HEK293 (cell line): ENCODE results near the gene HOXA10.

Experiments used
- CTCF ChIA-PET: fragments of 350-600 bp; formaldehyde crosslinking; extraction: SDS; loops from one replicate; lab custom pipeline; 2021; ENCODE audit warnings: antibody characterized with exemption; lab: Yijun Ruan, JAX
- POLR2A ChIA-PET: fragments of 300-600 bp; formaldehyde crosslinking; extraction: SDS; loops from one replicate; lab custom pipeline; 2020; ENCODE audit warnings: antibody characterized with exemption, inconsistent platforms; lab: Yijun Ruan, JAX
- H3K27ac ChIP-seq: fragments of 200-500 bp; sonication (Bioruptor generic); 2 replicates; pipeline ENCODE4 v1.5.1; 2014; ENCODE audit warnings: low read depth, low read length, control low read depth, inconsistent platforms; ENCODE audit errors: extremely low read depth
- H3K36me3 ChIP-seq, 2 experiments: fragments of 200-500 bp in 1 of 2; sonication (Bioruptor generic) in 1 of 2; 1 replicate in 1 of 2; 2 replicates in 1 of 2; pipeline ENCODE4 v1.5.1; 2014 to 2017; ENCODE audit warnings: inconsistent platforms in 2 of 2, low read length in 2 of 2; ENCODE audit not compliant: control insufficient read depth in 2 of 2, insufficient read depth in 1 of 2
- H3K4me1 ChIP-seq: fragments of 200-500 bp; sonication (Bioruptor generic); 2 replicates; pipeline ENCODE4 v1.5.1; 2014; ENCODE audit warnings: mild to moderate bottlenecking, low read length, inconsistent platforms; ENCODE audit not compliant: control insufficient read depth, insufficient read depth
- H3K4me3 ChIP-seq: 2 replicates; pipeline ENCODE4 v1.5.1; 2011; ENCODE audit warnings: low read depth, mild to moderate bottlenecking, control low read depth, low read length, moderate library complexity
- H3K9me3 ChIP-seq: fragments of 200-500 bp; sonication (Bioruptor generic); 2 replicates; pipeline ENCODE4 v1.5.1; 2014; ENCODE audit warnings: low read depth, low read length, inconsistent platforms; ENCODE audit not compliant: control insufficient read depth, insufficient read depth
- BCL6B ChIP-seq: fragments of 450-650 bp; formaldehyde crosslinking; IDR thresholded peaks from 2 replicates; pipeline ENCODE4 v1.5.1; 2017; ENCODE audit warnings: missing biosample characterization, missing genetic modification characterization
- FEZF1 ChIP-seq: fragments of 450-650 bp; formaldehyde crosslinking; IDR thresholded peaks from 2 replicates; pipeline ENCODE4 v1.5.1; 2016; ENCODE audit warnings: missing biosample characterization, missing genetic modification characterization
- GLI2 ChIP-seq: fragments of 450-650 bp; formaldehyde crosslinking; IDR thresholded peaks from 2 replicates; pipeline ENCODE4; 2017; ENCODE audit warnings: missing biosample characterization, missing genetic modification characterization, low read depth, borderline replicate concordance
- KLF1 ChIP-seq: fragments of 450-650 bp; formaldehyde crosslinking; IDR thresholded peaks from 2 replicates; pipeline ENCODE4 v1.5.1; 2016; ENCODE audit warnings: missing biosample characterization, missing genetic modification characterization
- KLF16 ChIP-seq: fragments of 450-650 bp; formaldehyde crosslinking; IDR thresholded peaks from 2 replicates; pipeline ENCODE4 v1.5.1; 2017; ENCODE audit warnings: missing biosample characterization, missing genetic modification characterization
- KLF8 ChIP-seq: fragments of 450-650 bp; formaldehyde crosslinking; IDR thresholded peaks from 2 replicates; pipeline ENCODE4 v1.5.1; 2016; ENCODE audit warnings: missing biosample characterization, missing genetic modification characterization
- KLF9 ChIP-seq: fragments of 450-650 bp; formaldehyde crosslinking; IDR thresholded peaks from 2 replicates; pipeline ENCODE4 v1.5.1; 2016; ENCODE audit warnings: missing biosample characterization, missing genetic modification characterization, low read depth
- MZF1 ChIP-seq: fragments of 450-650 bp; formaldehyde crosslinking; IDR thresholded peaks from 2 replicates; pipeline ENCODE4 v1.5.1; 2017; ENCODE audit warnings: missing biosample characterization, missing genetic modification characterization, borderline replicate concordance
- SP3 ChIP-seq: fragments of 450-650 bp; formaldehyde crosslinking; IDR thresholded peaks from 2 replicates; pipeline ENCODE4 v1.5.1; 2016; ENCODE audit warnings: missing biosample characterization, missing genetic modification characterization
- YY1 ChIP-seq: fragments of 450-650 bp; formaldehyde crosslinking; IDR thresholded peaks from 2 replicates; pipeline ENCODE4 v1.5.1; 2018; ENCODE audit warnings: missing biosample characterization, missing genetic modification characterization
- ZBTB20 ChIP-seq: fragments of 450-650 bp; formaldehyde crosslinking; IDR thresholded peaks from 2 replicates; pipeline ENCODE4 v1.5.1; 2016; ENCODE audit warnings: missing biosample characterization, missing genetic modification characterization
- ZBTB26 ChIP-seq: fragments of 450-650 bp; formaldehyde crosslinking; optimal IDR thresholded peaks from 2 replicates; pipeline ENCODE3; 2016; ENCODE audit warnings: missing biosample characterization, mild to moderate bottlenecking, missing genetic modification characterization
- ZBTB8A ChIP-seq: fragments of 450-650 bp; formaldehyde crosslinking; IDR thresholded peaks from 2 replicates; pipeline ENCODE4 v1.5.1; 2016; ENCODE audit warnings: missing biosample characterization, missing genetic modification characterization
- ZEB2 ChIP-seq: fragments of 450-650 bp; formaldehyde crosslinking; IDR thresholded peaks from 2 replicates; pipeline ENCODE4 v1.5.1; 2016; ENCODE audit warnings: missing biosample characterization, missing genetic modification characterization
- ZIC2 ChIP-seq: fragments of 450-650 bp; formaldehyde crosslinking; IDR thresholded peaks from 2 replicates; pipeline ENCODE4 v1.5.1; 2016; ENCODE audit warnings: missing biosample characterization, missing genetic modification characterization
- ZNF221 ChIP-seq: fragments of 450-650 bp; formaldehyde crosslinking; IDR thresholded peaks from 2 replicates; pipeline ENCODE4 v1.5.1; 2017; ENCODE audit warnings: missing biosample characterization, missing genetic modification characterization, borderline replicate concordance
- ZNF311 ChIP-seq: fragments of 450-650 bp; formaldehyde crosslinking; IDR thresholded peaks from 2 replicates; pipeline ENCODE4 v1.5.1; 2017; ENCODE audit warnings: missing biosample characterization, missing genetic modification characterization, borderline replicate concordance
- ZNF449 ChIP-seq: fragments of 450-650 bp; formaldehyde crosslinking; IDR thresholded peaks from 2 replicates; pipeline ENCODE4 v1.5.1; 2017; ENCODE audit warnings: missing biosample characterization, mild to moderate bottlenecking, missing genetic modification characterization, moderate library complexity
- ZNF610 ChIP-seq: fragments of 450-650 bp; formaldehyde crosslinking; IDR thresholded peaks from 2 replicates; pipeline ENCODE4 v1.5.1; 2016; ENCODE audit warnings: missing biosample characterization, missing genetic modification characterization, borderline replicate concordance
- ZNF692 ChIP-seq: fragments of 450-650 bp; formaldehyde crosslinking; IDR thresholded peaks from 2 replicates; pipeline ENCODE4 v1.5.1; 2016; ENCODE audit warnings: missing biosample characterization, missing genetic modification characterization
- ZNF843 ChIP-seq: fragments of 450-650 bp; formaldehyde crosslinking; IDR thresholded peaks from 2 replicates; pipeline ENCODE4 v1.5.1; 2016; ENCODE audit warnings: missing biosample characterization, missing genetic modification characterization
- ZSCAN30 ChIP-seq: fragments of 450-650 bp; IDR thresholded peaks from 2 replicates; pipeline ENCODE4 v1.5.1; 2018; ENCODE audit warnings: missing biosample characterization, mild to moderate bottlenecking, missing genetic modification characterization, moderate library complexity

Gene HOXA10

GRCh38 chr7:27174874-27175625, 930 bp upstream of the HOXA10 start (continued):
- TF ChIP-seq ZNF692 = no peak
- no peak for TF ChIP-seq GLI2 (tag by site-specific recombination)
- no peak for TF ChIP-seq ZNF221 (tag by site-specific recombination)
- TF ChIP-seq ZIC2 = peak; percentile 84
- TF ChIP-seq SP3 (tag by site-specific recombination) = peak; percentile 55; the same call in 1 of the 2 replicates
- peak; percentile 87 for TF ChIP-seq KLF9
- peak; percentile 52 for TF ChIP-seq KLF1 (tag by site-specific recombination)
- 0 out of 2 replicates have a peak, but pooled peaks have one; percentile 8 for TF ChIP-seq ZBTB8A (tag by site-specific recombination)
- TF ChIP-seq YY1 (tag by site-specific recombination) = 0 out of 2 replicates have a peak, but pooled peaks have one; percentile 0
- TF ChIP-seq KLF8 (tag by site-specific recombination) = peak; percentile 63
- TF ChIP-seq KLF16 (tag by site-specific recombination) = no peak
- TF ChIP-seq FEZF1 (tag by site-specific recombination) = peak; percentile 89
- TF ChIP-seq ZNF449 (tag by site-specific recombination) = no peak

- no peak for TF ChIP-seq ZNF610 (tag by site-specific recombination)
- TF ChIP-seq ZBTB26 = peak; percentile 46
- TF ChIP-seq, all 188 proteins: peak for 1
- ChIA-PET POLR2A (interaction anchor here (1.1 to 11.2 kb wide), 11 partner anchors 9 to 1311 kb away, joined by 3 to 237 read pairs (median 6); partner anchors contain the start of genes HOXA11, HOXA13, HOXA6 and HOXA7), CTCF (interaction anchor here (0.7 kb wide), 1 partner anchor 59 kb away, joined by 3 read pairs; no protein-coding TSS in a partner anchor)
- Histone ChIP-seq H3K9me3 (no peaks in the 10 kb centered on the region), H3K36me3 (peaks cover 8 to 14% of the 10 kb centered on the region in 2 experiments), H3K27ac (peak overlapping the region; percentile 100), H3K4me3 (peak overlapping the region; percentile 76), H3K4me1 (peaks cover 10% of the 10 kb centered on the region)
Observed at GRCh38 chr7:27173511-27173955, 587 bp downstream of the HOXA10 start.

- ChIA-PET POLR2A (interaction anchor here (0.7 to 11.2 kb wide), 14 partner anchors 8 to 1317 kb away, joined by 3 to 237 read pairs (median 4); partner anchors contain the start of genes CBX3, HOXA11, HOXA13 and HOXA6), CTCF (interaction anchor here (0.5 to 0.7 kb wide), 2 partner anchors 58 to 359 kb away, joined by 3 read pairs; no protein-coding TSS in a partner anchor)
- Histone ChIP-seq H3K4me1 (peaks cover 10% of the 10 kb centered on the region), H3K27ac (peak overlapping the region; percentile 100), H3K9me3 (no peaks in the 10 kb centered on the region), H3K4me3 (peak overlapping the region; percentile 76), H3K36me3 (peaks cover 8 to 18% of the 10 kb centered on the region in 2 experiments)
- TF ChIP-seq ZSCAN30 (tag by site-specific recombination) (peak; percentile 83), ZNF311 (tag by site-specific recombination) (no peak), BCL6B (no peak), ZBTB8A (tag by site-specific recombination) (peak; percentile 72), MZF1 (tag by site-specific recombination) (peak; percentile 39; the same call in 1 of the 2 replicates), ZBTB20 (no peak), YY1 (tag by site-specific recombination) (no peak; the same call in 1 of the 2 replicates), ZEB2 (peak; percentile 75; the same call in 1 of the 2 replicates), ZNF843 (tag by site-specific recombination) (peak; percentile 84; the same call in 1 of the 2 replicates), ZNF692 (0 out of 2 replicates have a peak, but pooled peaks have one; percentile 32)
Observed at GRCh38 chr7:27172823-27173510, 1.2 kb downstream of the HOXA10 start.
